ENCODE data around the gene WDR53. TPM values are rescaled to one million over a fixed set of nuclear protein-coding genes. Genes with fewer than 3 reads are reported as not detected.
A peak's percentile ranks its signal among the peaks of the same experiment; 100 is the strongest.
"Not testable (repeated sequence)": the region's sequence is repeated elsewhere in the genome, so short reads cannot be mapped to it uniquely, and the experiment has no call there.

The WDR53 gene
- total RNA-seq, 5 donors from 2014 or later (not counting 1 experiment from before 2014, with no cell fraction given), result 19.2 to 29.8 (median 25.5) TPM

DNA sequence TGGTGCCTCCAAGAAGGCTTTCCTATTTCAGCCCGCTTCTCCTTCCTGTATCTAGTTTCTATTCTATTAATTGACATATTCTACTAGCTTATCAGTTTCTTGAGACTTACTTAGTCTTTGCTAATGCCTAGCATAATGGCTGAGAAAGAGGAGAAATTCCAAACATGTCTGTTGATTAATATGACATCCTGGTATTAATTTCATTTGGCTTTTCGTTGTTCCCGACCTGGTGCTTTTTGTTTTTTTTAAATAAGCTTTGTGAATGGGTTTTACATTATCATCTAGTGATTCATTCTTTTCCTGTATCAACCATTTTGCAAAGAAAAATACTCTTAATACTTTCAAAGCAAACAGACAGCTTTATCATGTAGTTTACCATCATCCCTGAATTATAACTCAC lies 13.1 kb downstream of the WDR53 start:
- DNase-seq (no peak), ATAC-seq (replicated peaks in 1 of 4) (no peak)
- H3K4me1 Mint-ChIP-seq, result peaks cover 19 to 26% (median 22%) of the 10 kb centered on the region in 3 donors
- WGBS (ENCODE audit: insufficient coverage), result no CpG with 5 or more reads among the region's 3 CpGs
- H3K27me3 Mint-ChIP-seq, result no peaks in the 10 kb centered on the region
- H3K4me1 ChIP-seq (ENCODE audit: control insufficient read depth in 1 of 2, extremely low read depth in 1 of 2, insufficient read depth in 2 of 2, low read length in 2 of 2), result no peaks in the 10 kb centered on the region
- peaks cover 0 to 7% of the 10 kb centered on the region in 2 donors for H3K36me3 ChIP-seq (ENCODE audit: control insufficient read depth in 2 of 2, extremely low read depth in 1 of 2, insufficient read depth in 1 of 2, low read length in 1 of 2)
- peak overlapping the region in 1 of 2 donors; percentile 40 for H3K27ac Mint-ChIP-seq
- H3K27ac ChIP-seq (ENCODE audit: low read length), result no peak overlapping the region
- H3K36me3 Mint-ChIP-seq, result peaks cover 21% of the 10 kb centered on the region
- no peak overlapping the region for H3K4me3 ChIP-seq (ENCODE audit: control insufficient read depth in 1 of 2, extremely low read depth in 1 of 2, low read length in 1 of 2)
- H3K4me3 Mint-ChIP-seq, result no peak overlapping the region
- H3K27me3 ChIP-seq (replicated peaks in 1 of 2; ENCODE audit: control insufficient read depth in 2 of 2, extremely low read depth in 1 of 2, insufficient read depth in 2 of 2, low read length in 1 of 2), result no peaks in the 10 kb centered on the region
- no peaks in the 10 kb centered on the region for H3K9me3 ChIP-seq
- CTCF ChIA-PET, result interaction anchor here in 1 of 2 donors (0.6 to 1.6 kb wide), 3 partner anchors 11 to 37 kb away, joined by 3 to 5 read pairs (median 4); no protein-coding TSS in a partner anchor
- H3K9me3 Mint-ChIP-seq, result peaks cover 0 to 1% (median 0%) of the 10 kb centered on the region in 3 donors
- POLR2A ChIA-PET, result interaction anchor here in 1 of 2 donors (0.6 kb wide), 1 partner anchor 896 kb away, joined by 8 read pairs; no protein-coding TSS in a partner anchor

DNA sequence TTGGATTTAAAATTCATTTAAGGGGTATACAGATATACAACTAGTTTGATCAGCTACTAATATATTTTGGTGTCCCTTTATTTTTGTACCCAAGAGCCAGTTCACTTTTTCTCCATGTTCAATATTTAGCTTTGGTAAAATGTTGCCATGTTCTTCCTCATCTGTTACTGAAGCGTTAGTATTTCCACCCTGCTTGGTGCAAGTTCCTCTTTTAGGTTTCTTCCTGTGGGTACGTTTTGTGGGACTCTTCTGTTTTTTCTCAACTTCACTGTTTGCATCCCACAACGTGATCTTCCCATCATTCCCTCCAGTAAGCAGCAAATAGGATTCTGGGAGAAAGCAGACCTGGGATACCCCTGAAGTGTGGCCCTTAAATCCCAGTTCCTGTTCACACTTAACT lies 14.1 kb downstream of the WDR53 start:
- WGBS (ENCODE audit: insufficient coverage), result no CpG with 5 or more reads among the region's 3 CpGs
- Histone ChIP-seq H3K4me3 (ENCODE audit: control insufficient read depth in 1 of 2, extremely low read depth in 1 of 2, low read length in 1 of 2) (no peak overlapping the region), H3K27ac (ENCODE audit: low read length) (no peak overlapping the region), H3K36me3 (ENCODE audit: control insufficient read depth in 2 of 2, extremely low read depth in 1 of 2, insufficient read depth in 1 of 2, low read length in 1 of 2) (peaks cover 0 to 7% of the 10 kb centered on the region in 2 donors), H3K9me3 (no peaks in the 10 kb centered on the region), H3K27me3 (replicated peaks in 1 of 2; ENCODE audit: control insufficient read depth in 2 of 2, extremely low read depth in 1 of 2, insufficient read depth in 2 of 2, low read length in 1 of 2) (no peaks in the 10 kb centered on the region), H3K4me1 (ENCODE audit: control insufficient read depth in 1 of 2, extremely low read depth in 1 of 2, insufficient read depth in 2 of 2, low read length in 2 of 2) (no peaks in the 10 kb centered on the region)
- no peak for DNase-seq
- H3K4me3 Mint-ChIP-seq, result no peak overlapping the region
- peak overlapping the region in 1 of 2 donors; percentile 64 for H3K27ac Mint-ChIP-seq
- peaks cover 21% of the 10 kb centered on the region for H3K36me3 Mint-ChIP-seq
- ChIA-PET POLR2A (interaction anchor here in 1 of 2 donors (0.6 kb wide), 1 partner anchor 481 kb away, joined by 4 read pairs; no protein-coding TSS in a partner anchor), CTCF (interaction anchor here in 1 of 2 donors (0.7 to 1.6 kb wide), 2 partner anchors 10 to 26 kb away, joined by 3 read pairs; no protein-coding TSS in a partner anchor)
- peaks cover 0 to 5% (median 3%) of the 10 kb centered on the region in 3 donors for H3K9me3 Mint-ChIP-seq
- H3K4me1 Mint-ChIP-seq, result peaks cover 9 to 16% (median 11%) of the 10 kb centered on the region in 3 donors
- ATAC-seq (replicated peaks in 1 of 4), result no peak
- H3K27me3 Mint-ChIP-seq, result no peaks in the 10 kb centered on the region

DNA sequence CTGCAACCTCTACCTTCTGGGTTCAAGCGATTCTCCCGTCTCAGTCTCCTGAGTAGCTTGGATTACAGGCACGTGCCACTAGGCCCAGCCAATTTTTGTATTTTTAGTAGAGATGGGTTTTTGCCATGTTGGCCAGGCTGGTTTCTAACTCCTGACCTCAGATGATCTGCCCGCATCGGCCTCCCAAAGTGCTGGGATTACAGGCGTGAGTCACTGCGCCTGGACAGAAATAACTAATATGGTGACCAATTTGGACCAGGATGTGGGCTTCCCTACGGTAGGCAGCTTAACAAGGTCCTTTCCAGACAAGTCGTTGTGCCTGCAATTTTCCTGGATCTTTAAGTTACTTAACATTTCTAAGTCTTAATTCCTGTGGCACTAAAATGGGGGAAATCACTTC lies 14.8 kb downstream of the WDR53 start:
- ChIA-PET CTCF (interaction anchor here in 1 of 2 donors (0.7 kb wide), 1 partner anchor 25 kb away, joined by 3 read pairs; no protein-coding TSS in a partner anchor), POLR2A (no interaction called here)
- Histone ChIP-seq H3K27me3 (replicated peaks in 1 of 2; ENCODE audit: control insufficient read depth in 2 of 2, extremely low read depth in 1 of 2, insufficient read depth in 2 of 2, low read length in 1 of 2) (no peaks in the 10 kb centered on the region), H3K4me3 (ENCODE audit: control insufficient read depth in 1 of 2, extremely low read depth in 1 of 2, low read length in 1 of 2) (no peak overlapping the region), H3K27ac (ENCODE audit: low read length) (no peak overlapping the region), H3K4me1 (ENCODE audit: control insufficient read depth in 1 of 2, extremely low read depth in 1 of 2, insufficient read depth in 2 of 2, low read length in 2 of 2) (no peaks in the 10 kb centered on the region), H3K9me3 (no peaks in the 10 kb centered on the region), H3K36me3 (ENCODE audit: control insufficient read depth in 2 of 2, extremely low read depth in 1 of 2, insufficient read depth in 1 of 2, low read length in 1 of 2) (peaks cover 0 to 4% of the 10 kb centered on the region in 2 donors)
- H3K27ac Mint-ChIP-seq, result no peak overlapping the region
- H3K4me3 Mint-ChIP-seq, result no peak overlapping the region
- peaks cover 16% of the 10 kb centered on the region for H3K36me3 Mint-ChIP-seq
- no peak for DNase-seq
- ATAC-seq (replicated peaks in 1 of 4), result no peak
- no peaks in the 10 kb centered on the region for H3K27me3 Mint-ChIP-seq
- 99% methylated on average over 7 of the region's 9 CpGs for whole genome bisulfite sequencing (ENCODE audit: insufficient coverage)
- H3K9me3 Mint-ChIP-seq, result peaks cover 0 to 5% (median 3%) of the 10 kb centered on the region in 3 donors
- peaks cover 6 to 12% (median 6%) of the 10 kb centered on the region in 3 donors for H3K4me1 Mint-ChIP-seq

DNA sequence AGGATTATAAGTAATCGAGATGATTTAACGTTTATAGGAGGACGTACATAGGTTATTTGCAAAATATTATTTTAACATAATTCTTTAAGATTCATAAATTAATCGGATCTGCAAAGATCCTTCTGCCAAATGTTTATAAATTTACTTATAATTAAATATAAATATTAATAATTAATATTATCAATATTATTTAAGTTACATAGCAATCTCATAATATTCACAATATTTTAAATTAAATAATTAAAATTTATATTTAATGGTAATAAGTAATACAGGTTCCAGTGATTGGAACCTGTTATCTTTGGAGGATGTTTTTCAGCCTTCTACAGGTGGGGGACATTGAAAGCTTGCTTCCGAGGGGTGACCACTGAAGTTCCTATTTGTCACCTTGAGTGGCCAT lies 16.1 kb downstream of the WDR53 start:
- ChIA-PET CTCF (no interaction called here), POLR2A (no interaction called here)
- H3K27ac Mint-ChIP-seq, result no peak overlapping the region
- Histone ChIP-seq H3K27ac (ENCODE audit: low read length) (no peak overlapping the region), H3K27me3 (replicated peaks in 1 of 2; ENCODE audit: control insufficient read depth in 2 of 2, extremely low read depth in 1 of 2, insufficient read depth in 2 of 2, low read length in 1 of 2) (no peaks in the 10 kb centered on the region), H3K36me3 (ENCODE audit: control insufficient read depth in 2 of 2, extremely low read depth in 1 of 2, insufficient read depth in 1 of 2, low read length in 1 of 2) (peaks cover 0 to 4% of the 10 kb centered on the region in 2 donors), H3K9me3 (no peaks in the 10 kb centered on the region), H3K4me1 (ENCODE audit: control insufficient read depth in 1 of 2, extremely low read depth in 1 of 2, insufficient read depth in 2 of 2, low read length in 2 of 2) (no peaks in the 10 kb centered on the region), H3K4me3 (ENCODE audit: control insufficient read depth in 1 of 2, extremely low read depth in 1 of 2, low read length in 1 of 2) (no peak overlapping the region)
- peaks cover 6 to 10% (median 6%) of the 10 kb centered on the region in 3 donors for H3K4me1 Mint-ChIP-seq
- no peaks in the 10 kb centered on the region for H3K27me3 Mint-ChIP-seq
- H3K36me3 Mint-ChIP-seq, result peaks cover 14% of the 10 kb centered on the region
- no CpG with 5 or more reads among the region's 5 CpGs for WGBS (ENCODE audit: insufficient coverage)
- no peak for DNase-seq
- no peak for ATAC-seq (replicated peaks in 1 of 4)
- H3K4me3 Mint-ChIP-seq, result no peak overlapping the region
- H3K9me3 Mint-ChIP-seq, result peaks cover 5 to 10% (median 7%) of the 10 kb centered on the region in 3 donors

DNA sequence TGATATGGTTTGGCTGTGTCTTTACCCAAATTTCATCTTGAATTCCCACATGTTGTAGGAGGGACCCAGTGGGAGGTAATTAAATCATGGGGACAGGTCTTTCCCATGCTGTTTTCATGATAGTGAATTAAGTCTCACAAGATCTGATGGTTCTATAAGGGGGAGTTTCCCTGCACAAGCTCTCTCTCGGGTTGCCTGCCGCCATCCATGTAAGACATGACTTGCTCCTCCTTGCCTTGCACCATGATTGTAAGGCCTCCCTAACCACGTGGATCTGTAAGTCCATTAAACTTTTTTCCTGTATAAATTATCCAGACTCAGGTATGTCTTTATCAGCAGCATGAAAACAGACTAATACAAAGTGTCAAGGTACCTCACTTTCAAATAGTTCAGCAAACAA lies 18.2 kb downstream of the WDR53 start:
- H3K4me1 ChIP-seq (ENCODE audit: control insufficient read depth in 1 of 2, extremely low read depth in 1 of 2, insufficient read depth in 2 of 2, low read length in 2 of 2); H3K36me3 Mint-ChIP-seq; H3K4me3 Mint-ChIP-seq; H3K27me3 Mint-ChIP-seq; CTCF ChIA-PET; H3K27ac ChIP-seq (ENCODE audit: low read length); H3K4me3 ChIP-seq (ENCODE audit: control insufficient read depth in 1 of 2, extremely low read depth in 1 of 2, low read length in 1 of 2); H3K4me1 Mint-ChIP-seq; DNase-seq; H3K27me3 ChIP-seq (replicated peaks in 1 of 2; ENCODE audit: control insufficient read depth in 2 of 2, extremely low read depth in 1 of 2, insufficient read depth in 2 of 2, low read length in 1 of 2); H3K36me3 ChIP-seq (ENCODE audit: control insufficient read depth in 2 of 2, extremely low read depth in 1 of 2, insufficient read depth in 1 of 2, low read length in 1 of 2); H3K9me3 ChIP-seq; H3K27ac Mint-ChIP-seq; ATAC-seq (replicated peaks in 1 of 4); POLR2A ChIA-PET: not testable (repeated sequence)
- 72% methylated on average over 2 of the region's 3 CpGs for WGBS (ENCODE audit: insufficient coverage)
- peaks cover 5 to 10% (median 7%) of the 10 kb centered on the region in 3 donors for H3K9me3 Mint-ChIP-seq

DNA sequence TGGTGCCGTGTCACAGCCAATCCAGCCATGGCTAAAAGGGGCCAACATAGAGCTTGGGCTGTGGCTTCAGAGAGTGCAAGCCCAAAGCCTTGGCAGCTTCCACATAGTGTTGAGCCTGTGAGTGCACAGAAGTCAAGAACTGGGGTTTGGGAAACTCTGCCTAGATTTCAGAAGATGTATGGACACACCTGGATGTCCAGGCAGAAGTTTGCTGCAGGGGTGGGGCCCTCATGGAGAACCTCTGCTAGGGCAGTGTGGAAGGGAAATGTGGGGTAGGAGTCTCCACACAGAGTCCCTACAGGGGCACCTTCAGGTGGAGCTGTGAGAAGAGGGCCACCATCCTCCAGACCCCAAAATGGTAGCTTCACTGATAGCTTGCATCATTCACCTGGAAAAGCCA lies 19.0 kb downstream of the WDR53 start:
- H3K36me3 ChIP-seq (ENCODE audit: control insufficient read depth in 2 of 2, extremely low read depth in 1 of 2, insufficient read depth in 1 of 2, low read length in 1 of 2); H3K4me3 Mint-ChIP-seq; POLR2A ChIA-PET; H3K4me1 Mint-ChIP-seq; ATAC-seq (replicated peaks in 1 of 4); DNase-seq; H3K27ac ChIP-seq (ENCODE audit: low read length); H3K27me3 Mint-ChIP-seq; H3K27ac Mint-ChIP-seq; H3K9me3 ChIP-seq; H3K27me3 ChIP-seq (replicated peaks in 1 of 2; ENCODE audit: control insufficient read depth in 2 of 2, extremely low read depth in 1 of 2, insufficient read depth in 2 of 2, low read length in 1 of 2); H3K4me3 ChIP-seq (ENCODE audit: control insufficient read depth in 1 of 2, extremely low read depth in 1 of 2, low read length in 1 of 2); H3K4me1 ChIP-seq (ENCODE audit: control insufficient read depth in 1 of 2, extremely low read depth in 1 of 2, insufficient read depth in 2 of 2, low read length in 2 of 2); CTCF ChIA-PET; H3K36me3 Mint-ChIP-seq: not testable (repeated sequence)
- peaks cover 5 to 10% (median 7%) of the 10 kb centered on the region in 3 donors for H3K9me3 Mint-ChIP-seq
- 100% methylated on average over 1 of the region's 1 CpG for WGBS (ENCODE audit: insufficient coverage)
